B cell (primary cell): ENCODE data around the gene DAPP1. TPM values are rescaled to one million over a fixed set of nuclear protein-coding genes. Genes with fewer than 3 reads are reported as not detected.

ENCODE experiments used
- ATAC-seq: fragments of 200-7000 bp; cut with Tn5 transposase; one replicate; pipeline ENCODE4 v1.10.0; 2021; ENCODE audit warnings: low read depth, mild to moderate bottlenecking, moderate number of reproducible peaks, moderate library complexity
- CTCF ChIA-PET: fragments of 350-600 bp; sonication (Branson Sonifier 250); formaldehyde crosslinking; loops from one replicate; lab custom pipeline; 2021; ENCODE audit warnings: antibody characterized with exemption, inconsistent platforms; lab: Charles Lee
- POLR2A ChIA-PET: fragments of 350-600 bp; sonication (Branson Sonifier 250); formaldehyde crosslinking; loops from one replicate; lab custom pipeline; 2021; ENCODE audit warnings: antibody characterized with exemption; lab: Charles Lee
- DNase-seq: peaks from one replicate; pipeline ENCODE4 v3.0.0; 2013
- H2AFZ ChIP-seq: 2 replicates; pipeline ENCODE4 v1.6.1; 2012; ENCODE audit warnings: mild to moderate bottlenecking, low read depth, low read length; ENCODE audit not compliant: insufficient read depth, poor library complexity, severe bottlenecking
- H3K27ac ChIP-seq, 2 donors: 1 replicate in 1 of 2; 2 replicates in 1 of 2; pipeline ENCODE4 v1.5.1; 2012 to 2013; ENCODE audit warnings: low read length in 2 of 2, mild to moderate bottlenecking in 2 of 2, moderate library complexity in 1 of 2
- H3K27me3 ChIP-seq, 4 experiments: fragments of 200-600 bp in 1 of 4; sonication (generic) in 1 of 4; replicated peaks in 1 of 4; 1 replicate in 2 of 4; 2 replicates in 2 of 4; pipeline versions ENCODE4 v1.6.1 to v1.7.0; 2013 to 2016; ENCODE audit warnings: low read length in 3 of 4, mild to moderate bottlenecking in 2 of 4, mixed read lengths in 1 of 4, moderate library complexity in 1 of 4; ENCODE audit not compliant: insufficient read depth in 4 of 4, control insufficient read depth in 3 of 4; ENCODE audit errors: control extremely low read depth in 1 of 4
- H3K36me3 ChIP-seq, 2 experiments: replicated peaks in 1 of 2; 1 replicate in 1 of 2; 2 replicates in 1 of 2; pipeline versions ENCODE4 v1.6.1 to v1.7.1; 2013; ENCODE audit warnings: low read length in 1 of 2; ENCODE audit not compliant: insufficient read depth in 2 of 2, control insufficient read depth in 1 of 2; ENCODE audit errors: control extremely low read depth in 1 of 2, extremely low read depth in 1 of 2
- H3K4me1 ChIP-seq, 2 donors: fragments of 200-600 bp in 1 of 2; sonication (generic) in 1 of 2; 1 replicate in 1 of 2; 2 replicates in 1 of 2; pipeline versions ENCODE4 v1.5.1 to v1.6.1; 2013 to 2017; ENCODE audit warnings: low read length in 2 of 2; ENCODE audit not compliant: control insufficient read depth in 2 of 2, insufficient read depth in 2 of 2
- H3K4me2 ChIP-seq: replicated peaks from 2 replicates; pipeline ENCODE3; 2012; ENCODE audit warnings: mild to moderate bottlenecking, low read depth, low read length; ENCODE audit not compliant: poor library complexity, severe bottlenecking
- H3K4me3 ChIP-seq, 5 experiments: fragments of 200-600 bp in 1 of 5; sonication (generic) in 1 of 5; 1 replicate in 3 of 5; 2 replicates in 2 of 5; pipeline versions ENCODE4 v1.5.1 to v1.7.0; 2011 to 2016; ENCODE audit warnings: low read length in 4 of 5, mild to moderate bottlenecking in 4 of 5, low read depth in 2 of 5, control low read depth in 1 of 5, moderate library complexity in 1 of 5; ENCODE audit not compliant: insufficient read depth in 1 of 5; ENCODE audit errors: control extremely low read depth in 1 of 5, extremely low read depth in 1 of 5
- H3K79me2 ChIP-seq: fragments of 200-600 bp; sonication (generic); one replicate; pipeline ENCODE4 v1.6.0; 2016; ENCODE audit warnings: low read length; ENCODE audit not compliant: control insufficient read depth, insufficient read depth
- H3K9ac ChIP-seq: fragments of 200-600 bp; sonication (generic); 2 replicates; pipeline ENCODE4 v1.6.1; 2017; ENCODE audit warnings: mild to moderate bottlenecking, low read length, moderate library complexity
- H3K9me3 ChIP-seq, 3 donors: one replicate each; pipeline versions ENCODE4 v1.6.1 to v1.7.1; 2013; ENCODE audit warnings: low read length in 2 of 3; ENCODE audit not compliant: control insufficient read depth in 2 of 3, insufficient read depth in 1 of 3; ENCODE audit errors: control extremely low read depth in 1 of 3
- H4K20me1 ChIP-seq: 2 replicates; pipeline ENCODE4 v1.6.0; 2012; ENCODE audit warnings: mild to moderate bottlenecking, low read length; ENCODE audit not compliant: insufficient read depth, control insufficient read depth, poor library complexity, severe bottlenecking
- H3K27ac Mint-ChIP-seq: one replicate; pipeline ENCODE4 v1.8.0; 2021; ENCODE audit warnings: mixed read lengths
- H3K27me3 Mint-ChIP-seq: one replicate; pipeline ENCODE4 v1.8.0; 2021; ENCODE audit warnings: mixed read lengths
- H3K4me1 Mint-ChIP-seq: one replicate; pipeline ENCODE4 v1.8.0; 2021; ENCODE audit warnings: mixed read lengths
- H3K4me3 Mint-ChIP-seq: one replicate; pipeline ENCODE4 v1.8.0; 2021; ENCODE audit warnings: mixed read lengths
- H3K9me3 Mint-ChIP-seq: one replicate; pipeline ENCODE4 v1.8.0; 2022; ENCODE audit warnings: mixed read lengths; ENCODE audit not compliant: insufficient read depth
- EZH2 ChIP-seq: IDR thresholded peaks from 2 replicates; pipeline ENCODE4 v1.6.1; 2012; ENCODE audit warnings: borderline replicate concordance, low read depth, mild to moderate bottlenecking, moderate library complexity, low read length; ENCODE audit not compliant: insufficient read depth, poor library complexity, severe bottlenecking
- WGBS: methylation state at CpG from one replicate; pipeline ENCODE4 v1.1.5; 2013; ENCODE audit warnings: missing lambda C conversion rate; ENCODE audit not compliant: insufficient coverage; 5-methylcytosine and 5-hydroxymethylcytosine counted together
- intact Hi-C: fragments of 100-400 bp; cut with micrococcal nuclease; formaldehyde crosslinking; loops from one replicate; pipeline ENCODE4 v1.10.0; 2022
- polyA plus RNA-seq: library from polyadenylated mRNA; depleted of rRNA; stranded (reverse); fragments of >200 nt; gene quantifications from 2 replicates; pipeline ENCODE4 v1.2.3, GENCODE V29; 2012
- total RNA-seq, 2 donors: library from RNA; stranded (reverse); fragments of 120-200 nt in 1 of 2; gene quantifications; 1 replicate in 1 of 2; 2 replicates in 1 of 2; pipeline versions ENCODE4 v1.2.3 to v1.2.4, GENCODE V29; 2013 to 2022
- TF ChIP-seq, protein P1 (sequence below): fragments of 200-600 bp; IDR thresholded peaks from one replicate; pipeline ENCODE4 v1.8.0; 2022; ENCODE audit warnings: antibody characterized with exemption, mild to moderate bottlenecking

Gene DAPP1
- total and polyA plus RNA-seq, 2 donors (not counting 1 experiment from before 2014, with no cell fraction given), result 82.5 to 166 TPM

DNA sequence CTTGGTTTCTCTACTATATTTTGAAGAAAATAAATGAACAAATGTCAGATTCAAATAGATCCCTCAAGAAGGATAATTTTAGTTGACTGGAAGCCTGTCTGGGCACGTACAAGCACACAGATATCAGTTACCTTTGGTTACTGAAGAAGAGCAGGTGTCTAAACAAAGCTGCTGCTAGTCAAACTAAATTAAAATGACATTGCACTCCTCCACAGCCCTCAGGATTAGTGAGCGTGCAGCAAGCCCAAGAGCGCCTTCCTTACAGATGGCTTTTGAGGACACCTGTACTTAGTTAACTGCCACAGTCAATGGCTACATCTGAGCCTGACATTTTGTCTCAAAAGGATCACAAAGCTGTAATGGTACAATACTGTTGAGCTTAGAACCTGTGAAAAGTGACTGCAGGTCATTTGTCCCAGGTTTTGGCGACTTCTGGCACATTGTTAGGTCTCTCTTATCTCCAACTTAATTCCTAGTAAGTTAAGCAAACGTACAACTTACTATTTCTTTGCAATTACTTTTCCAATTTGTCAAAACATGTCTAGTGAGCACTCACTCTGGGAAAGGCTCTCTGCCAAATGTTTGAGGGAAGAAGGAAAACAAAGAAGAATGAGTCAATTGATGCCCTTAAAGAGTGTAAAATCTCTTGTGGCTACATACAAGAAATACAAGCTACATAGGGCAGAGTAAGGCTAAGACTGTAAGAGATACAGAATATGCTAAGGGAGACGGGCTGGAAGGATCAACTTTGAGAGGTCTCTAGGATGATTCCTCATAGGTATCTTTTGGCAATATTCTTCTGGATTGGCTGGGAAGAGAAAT lies 25.6 kb upstream of the DAPP1 start:
- ChIA-PET POLR2A (no interaction called here), CTCF (interaction anchor here (1.0 kb wide), 1 partner anchor 17 kb away, joined by 4 read pairs; no protein-coding TSS in a partner anchor)
- no peak for DNase-seq
- Histone ChIP-seq H3K4me3 (no peak overlapping the region), H3K27ac (no peak overlapping the region), H4K20me1 (no peaks in the 10 kb centered on the region), H2AFZ (no peak overlapping the region), H3K4me2 (no peak overlapping the region), H3K9ac (no peak overlapping the region), H3K4me1 (no peaks in the 10 kb centered on the region), H3K36me3 (no peaks in the 10 kb centered on the region), H3K27me3 (peaks cover 0 to 5% (median 2%) of the 10 kb centered on the region in 4 experiments), H3K79me2 (no peaks in the 10 kb centered on the region), H3K9me3 (no peaks in the 10 kb centered on the region)
- peaks cover 44% of the 10 kb centered on the region for H3K27me3 Mint-ChIP-seq
- no peak overlapping the region for H3K4me3 Mint-ChIP-seq
- H3K27ac Mint-ChIP-seq, result no peak overlapping the region
- no peaks in the 10 kb centered on the region for H3K4me1 Mint-ChIP-seq
- intact Hi-C loops, result no loop called here
- WGBS, result 88% methylated on average over 4 of the region's 6 CpGs
- no peaks in the 10 kb centered on the region for H3K9me3 Mint-ChIP-seq
- TF ChIP-seq, protein P1, sequence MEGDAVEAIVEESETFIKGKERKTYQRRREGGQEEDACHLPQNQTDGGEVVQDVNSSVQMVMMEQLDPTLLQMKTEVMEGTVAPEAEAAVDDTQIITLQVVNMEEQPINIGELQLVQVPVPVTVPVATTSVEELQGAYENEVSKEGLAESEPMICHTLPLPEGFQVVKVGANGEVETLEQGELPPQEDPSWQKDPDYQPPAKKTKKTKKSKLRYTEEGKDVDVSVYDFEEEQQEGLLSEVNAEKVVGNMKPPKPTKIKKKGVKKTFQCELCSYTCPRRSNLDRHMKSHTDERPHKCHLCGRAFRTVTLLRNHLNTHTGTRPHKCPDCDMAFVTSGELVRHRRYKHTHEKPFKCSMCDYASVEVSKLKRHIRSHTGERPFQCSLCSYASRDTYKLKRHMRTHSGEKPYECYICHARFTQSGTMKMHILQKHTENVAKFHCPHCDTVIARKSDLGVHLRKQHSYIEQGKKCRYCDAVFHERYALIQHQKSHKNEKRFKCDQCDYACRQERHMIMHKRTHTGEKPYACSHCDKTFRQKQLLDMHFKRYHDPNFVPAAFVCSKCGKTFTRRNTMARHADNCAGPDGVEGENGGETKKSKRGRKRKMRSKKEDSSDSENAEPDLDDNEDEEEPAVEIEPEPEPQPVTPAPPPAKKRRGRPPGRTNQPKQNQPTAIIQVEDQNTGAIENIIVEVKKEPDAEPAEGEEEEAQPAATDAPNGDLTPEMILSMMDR, result no peak
- no peak for TF ChIP-seq EZH2
- ATAC-seq, result no peak
